Activated CD8-positive, alpha-beta T cell treated with anti-CD3 and anti-CD28 coated beads, Interleukin-2, amount 10 ng/mL, durations not matched to agents 7 days and 5 days (primary cell): ENCODE data around the gene C2CD4C. TPM values are rescaled to one million over a fixed set of nuclear protein-coding genes. Genes with fewer than 3 reads are reported as not detected.
"Not testable (repeated sequence)": the region's sequence is repeated elsewhere in the genome, so short reads cannot be mapped to it uniquely, and the experiment has no call there.

ENCODE experiments used
- ATAC-seq: fragments of 150-1000 bp; cut with Tn5 transposase; one replicate; pipeline ENCODE4 v1.10.0; 2021; ENCODE audit warnings: moderate library complexity
- CTCF ChIA-PET: fragments of 350-600 bp; sonication (Branson Sonifier 250); formaldehyde crosslinking; loops from one replicate; lab custom pipeline; 2021; ENCODE audit warnings: antibody characterized with exemption; lab: Charles Lee
- POLR2A ChIA-PET: fragments of 350-600 bp; sonication (Branson Sonifier 250); formaldehyde crosslinking; loops from one replicate; lab custom pipeline; 2021; ENCODE audit warnings: antibody characterized with exemption; lab: Charles Lee
- DNase-seq: peaks from one replicate; pipeline ENCODE4 v3.0.0-alpha.2; 2020
- H3K27ac Mint-ChIP-seq: one replicate; pipeline ENCODE4 v1.8.0; 2021; ENCODE audit warnings: mild to moderate bottlenecking, mixed read lengths
- H3K27me3 Mint-ChIP-seq: one replicate; pipeline ENCODE4 v1.8.0; 2021; ENCODE audit warnings: low read depth, mixed read lengths
- H3K36me3 Mint-ChIP-seq: one replicate; pipeline ENCODE4 v1.8.0; 2021; ENCODE audit warnings: low read depth, mixed read lengths
- H3K4me1 Mint-ChIP-seq: one replicate; pipeline ENCODE4 v1.8.0; 2021; ENCODE audit warnings: low read depth, mixed read lengths
- H3K4me3 Mint-ChIP-seq: one replicate; pipeline ENCODE4 v1.8.0; 2021; ENCODE audit warnings: mild to moderate bottlenecking, mixed read lengths
- H3K9me3 Mint-ChIP-seq: one replicate; pipeline ENCODE4 v1.8.0; 2022; ENCODE audit warnings: mixed read lengths; ENCODE audit not compliant: insufficient read depth
- total RNA-seq, 2 experiments: library from RNA; stranded (reverse); gene quantifications; one replicate each; pipeline ENCODE4 v1.2.3, GENCODE V29; 2021

Gene C2CD4C, protein sequence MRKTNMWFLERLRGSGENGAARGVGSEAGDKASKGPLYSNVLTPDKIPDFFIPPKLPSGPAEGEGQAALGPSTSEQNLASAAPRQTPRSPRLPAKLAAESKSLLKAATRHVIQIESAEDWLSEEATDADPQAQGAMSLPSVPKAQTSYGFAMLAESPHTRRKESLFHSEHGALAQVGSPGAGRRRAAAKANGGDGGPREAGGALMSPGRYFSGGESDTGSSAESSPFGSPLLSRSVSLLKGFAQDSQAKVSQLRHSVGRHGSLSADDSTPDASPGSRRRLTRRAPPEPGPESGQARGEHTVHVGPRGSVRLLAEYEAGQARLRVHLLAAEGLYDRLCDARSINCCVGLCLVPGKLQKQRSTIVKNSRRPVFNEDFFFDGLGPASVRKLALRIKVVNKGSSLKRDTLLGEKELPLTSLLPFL
- not detected for total RNA-seq

- peaks cover 7% of the 10 kb centered on the region for H3K27me3 Mint-ChIP-seq
- peak within 1 kb of the TSS; percentile 36 for H3K4me3 Mint-ChIP-seq
- POLR2A ChIA-PET = no interaction called here
- ATAC-seq (peak; percentile 42), DNase-seq (no peak)
- H3K4me1 Mint-ChIP-seq = peaks cover 4% of the 10 kb centered on the region
- no peaks in the 10 kb centered on the region for H3K36me3 Mint-ChIP-seq
- no peak within 1 kb of the TSS for H3K27ac Mint-ChIP-seq
- CTCF ChIA-PET = no interaction called here
- no peaks in the 10 kb centered on the region for H3K9me3 Mint-ChIP-seq
Measured at GRCh38 chr19:408902-409515, at the start of gene C2CD4C. Gene C2CD4C (minus strand): TSS chr19:409147. CDS start chr19:408361, 786 bp downstream.

- H3K4me3 Mint-ChIP-seq = no peak overlapping the region
- peaks cover 17% of the 10 kb centered on the region for H3K27me3 Mint-ChIP-seq
- no peak for DNase-seq
- H3K36me3 Mint-ChIP-seq = no peaks in the 10 kb centered on the region
- ChIA-PET CTCF (no interaction called here), POLR2A (no interaction called here)
- H3K4me1 Mint-ChIP-seq = peaks cover 7% of the 10 kb centered on the region
- no peak for ATAC-seq
- H3K9me3 Mint-ChIP-seq = no peaks in the 10 kb centered on the region
- no peak overlapping the region for H3K27ac Mint-ChIP-seq
Measured at GRCh38 chr19:458091-459042, 49.4 kb upstream of the C2CD4C start.

GRCh38 chr19:457636-458035 is 48.7 kb upstream of the C2CD4C start:
- CTCF ChIA-PET = no interaction called here

DNA sequence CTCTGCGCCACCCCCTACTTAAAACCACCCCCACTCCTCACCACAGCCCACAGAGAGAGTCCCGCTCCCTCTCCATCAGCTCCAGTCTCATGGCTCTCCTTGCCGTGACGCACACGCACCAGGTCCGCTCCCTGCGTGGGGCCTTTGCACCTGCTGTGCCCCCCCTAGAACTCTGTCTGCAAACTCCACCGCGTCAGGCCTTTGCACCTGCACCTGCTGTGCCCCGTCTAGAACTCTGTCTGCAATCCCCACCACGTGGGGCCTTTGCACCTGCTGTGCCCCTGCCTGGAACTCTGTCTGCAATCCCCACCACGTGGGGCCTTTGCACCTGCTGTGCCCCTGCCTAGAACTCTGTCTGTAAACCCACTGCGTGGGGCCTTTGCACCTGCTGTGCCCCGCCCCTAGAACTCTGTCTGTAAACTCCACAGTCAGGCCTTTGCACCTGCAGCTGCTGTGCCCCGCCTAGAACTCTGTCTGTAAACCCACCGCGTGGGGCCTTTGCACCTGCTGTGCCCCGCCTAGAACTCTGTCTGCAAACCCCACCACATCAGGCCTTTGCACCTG is 47.7 kb upstream of the C2CD4C start:
- no peak for ATAC-seq
- no peaks in the 10 kb centered on the region for H3K36me3 Mint-ChIP-seq
- H3K27ac Mint-ChIP-seq = no peak overlapping the region
- H3K9me3 Mint-ChIP-seq = no peaks in the 10 kb centered on the region
- no peak overlapping the region for H3K4me3 Mint-ChIP-seq
- ChIA-PET POLR2A (no interaction called here), CTCF (no interaction called here)
- no peak for DNase-seq
- H3K4me1 Mint-ChIP-seq = peaks cover 6% of the 10 kb centered on the region
- peaks cover 8% of the 10 kb centered on the region for H3K27me3 Mint-ChIP-seq

More at GRCh38 chr19:457636-458035, 48.7 kb upstream of the C2CD4C start:
- H3K9me3 Mint-ChIP-seq = no peaks in the 10 kb centered on the region
- H3K27me3 Mint-ChIP-seq = peaks cover 17% of the 10 kb centered on the region
- POLR2A ChIA-PET = no interaction called here
- H3K36me3 Mint-ChIP-seq = no peaks in the 10 kb centered on the region
- peaks cover 7% of the 10 kb centered on the region for H3K4me1 Mint-ChIP-seq
- no peak overlapping the region for H3K4me3 Mint-ChIP-seq
- DNase-seq = no peak
- ATAC-seq = no peak
- H3K27ac Mint-ChIP-seq = no peak overlapping the region

DNA sequence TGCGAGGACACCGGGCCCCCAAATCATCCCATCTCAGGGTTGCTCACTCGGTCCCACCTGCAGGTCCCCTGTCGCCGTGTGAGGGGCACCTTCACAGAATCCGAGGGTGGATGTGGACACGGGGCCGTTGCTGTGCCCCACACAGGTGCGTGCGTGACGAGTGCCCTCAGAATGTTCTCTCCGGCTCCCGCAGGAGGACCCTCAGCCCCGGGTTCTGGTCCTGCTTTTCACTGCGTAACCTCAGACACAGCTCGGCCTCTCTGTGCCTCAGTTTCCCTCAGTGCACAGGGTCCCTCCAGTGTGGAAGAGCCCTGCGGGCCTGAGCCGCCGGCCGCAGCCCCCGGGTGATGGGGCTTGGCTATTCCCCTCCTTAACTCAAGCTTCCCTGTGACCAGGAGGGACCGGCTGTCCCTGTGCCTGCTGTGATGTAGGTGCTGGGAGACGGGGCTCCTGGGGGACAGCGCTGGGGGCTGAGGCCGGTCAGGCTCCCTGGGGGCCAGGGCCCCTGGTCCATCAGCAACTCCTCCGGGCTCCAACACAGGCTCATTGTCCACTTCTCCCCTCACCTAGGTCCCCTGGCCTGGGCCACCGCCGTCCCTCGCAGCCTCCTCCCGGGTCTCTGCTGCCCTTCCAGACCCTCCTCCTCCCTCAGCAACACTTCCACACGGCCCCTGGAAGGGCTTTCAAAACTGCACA is 47.1 kb upstream of the C2CD4C start:
- Mint-ChIP-seq H3K27me3 (peaks cover 6% of the 10 kb centered on the region), H3K4me1 (peaks cover 5% of the 10 kb centered on the region), H3K27ac (no peak overlapping the region), H3K36me3 (no peaks in the 10 kb centered on the region), H3K9me3 (no peaks in the 10 kb centered on the region), H3K4me3 (no peak overlapping the region)
- no peak for DNase-seq
- POLR2A ChIA-PET = no interaction called here
- no peak for ATAC-seq
- CTCF ChIA-PET = no interaction called here

GRCh38 chr19:455031-455705 is 46.2 kb upstream of the C2CD4C start:
- no peak overlapping the region for H3K4me3 Mint-ChIP-seq
- H3K4me1 Mint-ChIP-seq = peaks cover 5% of the 10 kb centered on the region
- no peak overlapping the region for H3K27ac Mint-ChIP-seq
- H3K9me3 Mint-ChIP-seq = no peaks in the 10 kb centered on the region
- ATAC-seq (no peak), DNase-seq (no peak)
- POLR2A ChIA-PET = no interaction called here
- no peaks in the 10 kb centered on the region for H3K36me3 Mint-ChIP-seq
- peaks cover 6% of the 10 kb centered on the region for H3K27me3 Mint-ChIP-seq
- CTCF ChIA-PET = no interaction called here

GRCh38 chr19:453606-454005 is 44.7 kb upstream of the C2CD4C start:
- Mint-ChIP-seq H3K4me1 (no peaks in the 10 kb centered on the region), H3K36me3 (no peaks in the 10 kb centered on the region), H3K27me3 (no peaks in the 10 kb centered on the region), H3K27ac (no peak overlapping the region), H3K4me3 (no peak overlapping the region), H3K9me3 (no peaks in the 10 kb centered on the region)
- DNase-seq = no peak
- CTCF ChIA-PET = no interaction called here
- no peak for ATAC-seq
- POLR2A ChIA-PET = no interaction called here

GRCh38 chr19:452829-453228 is 43.9 kb upstream of the C2CD4C start:
- Mint-ChIP-seq H3K27me3 (no peaks in the 10 kb centered on the region), H3K36me3 (no peaks in the 10 kb centered on the region), H3K4me3 (no peak overlapping the region), H3K27ac (no peak overlapping the region), H3K9me3 (no peaks in the 10 kb centered on the region), H3K4me1 (no peaks in the 10 kb centered on the region)
- ATAC-seq (no peak), DNase-seq (no peak)
- ChIA-PET POLR2A (no interaction called here), CTCF (no interaction called here)

DNA sequence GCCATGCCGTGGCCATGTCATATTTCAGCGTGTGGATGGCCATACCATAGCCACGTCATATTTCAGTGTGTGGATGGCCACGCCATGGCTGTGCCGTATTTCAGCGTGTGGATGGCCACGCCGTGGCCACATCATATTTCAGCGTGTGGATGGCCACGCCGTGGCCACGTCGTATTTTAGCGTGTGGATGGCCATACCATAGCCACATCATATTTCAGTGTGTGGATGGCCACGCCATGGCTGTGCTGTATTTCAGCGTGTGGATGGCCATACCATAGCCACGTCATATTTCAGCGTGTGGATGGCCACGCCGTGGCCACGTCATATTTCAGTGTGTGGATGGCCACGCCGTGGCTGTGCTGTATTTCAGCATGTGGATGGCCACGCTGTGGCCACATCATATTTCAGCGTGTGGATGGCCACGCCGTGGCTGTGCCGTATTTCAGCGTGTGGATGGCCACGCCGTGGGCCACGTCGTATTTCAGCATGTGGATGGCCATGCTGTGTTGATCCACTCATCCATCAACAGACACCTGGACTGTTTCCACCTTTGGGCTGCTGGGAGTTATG is 42.0 kb upstream of the C2CD4C start:
- CTCF ChIA-PET = not testable (repeated sequence)

GRCh38 chr19:449916-450315 is 41.0 kb upstream of the C2CD4C start:
- CTCF ChIA-PET = no interaction called here
- no peak overlapping the region for H3K4me3 Mint-ChIP-seq
- no peak overlapping the region for H3K27ac Mint-ChIP-seq
- no peaks in the 10 kb centered on the region for H3K9me3 Mint-ChIP-seq
- DNase-seq (no peak), ATAC-seq (no peak)
- no peaks in the 10 kb centered on the region for H3K27me3 Mint-ChIP-seq
- POLR2A ChIA-PET = no interaction called here
- no peaks in the 10 kb centered on the region for H3K36me3 Mint-ChIP-seq
- no peaks in the 10 kb centered on the region for H3K4me1 Mint-ChIP-seq

More for the DNA sequence above, 42.0 kb upstream of the C2CD4C start:
- POLR2A ChIA-PET, H3K4me1 Mint-ChIP-seq, H3K4me3 Mint-ChIP-seq, H3K9me3 Mint-ChIP-seq, ATAC-seq, H3K36me3 Mint-ChIP-seq, DNase-seq, H3K27me3 Mint-ChIP-seq, H3K27ac Mint-ChIP-seq: not testable (repeated sequence)
